ENCODE measurements around the gene KLF18. TPM values are rescaled to one million over a fixed set of nuclear protein-coding genes. Genes with fewer than 3 reads are reported as not detected.

Gene KLF18
- total RNA-seq, 1 experiment from 2014 or later = 0.09 TPM

DNA sequence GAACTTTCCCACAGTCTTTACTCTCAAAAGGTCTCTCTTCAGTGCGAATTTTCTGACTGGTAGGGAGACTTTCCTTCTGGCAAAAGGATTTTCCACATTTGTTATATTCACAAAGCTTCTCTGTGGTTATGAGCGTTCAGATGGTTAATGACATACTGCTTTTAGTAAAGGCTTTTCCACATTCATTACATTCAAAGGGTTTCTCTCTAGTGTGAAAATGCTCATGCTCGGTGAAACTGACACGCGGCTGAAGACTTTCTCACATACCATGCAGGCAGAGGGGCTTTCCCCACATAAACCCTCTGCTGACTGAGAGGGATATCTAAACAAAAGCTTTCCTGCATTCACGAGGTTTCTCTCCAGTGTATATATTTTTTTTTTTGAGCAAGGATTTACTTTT lies 9.9 kb upstream of the KLF18 start:
- CTCF ChIA-PET = interaction anchor here (1.2 kb wide), 1 partner anchor 17 kb away, joined by 4 read pairs; no protein-coding TSS in a partner anchor
- no peak for ATAC-seq
- Mint-ChIP-seq H3K27me3 (ENCODE audit: low read depth) (peaks cover 10% of the 10 kb centered on the region; the same call in 1 of the 2 replicates), H3K27ac (no peak overlapping the region), H3K4me3 (no peak overlapping the region), H3K36me3 (no peaks in the 10 kb centered on the region), H3K9me3 (no peaks in the 10 kb centered on the region), H3K4me1 (peaks cover 18% of the 10 kb centered on the region)
- DNase-seq (ENCODE audit: low spot score) = no peak
- POLR2A ChIA-PET = no interaction called here
- TF ChIP-seq ZBTB21 (CRISPR knock-in tag; IDR thresholded peaks at IDR 0.05; ENCODE audit: borderline replicate concordance) = no peak
- no peak for TF ChIP-seq ETV6 (CRISPR knock-in tag; IDR thresholded peaks at IDR 0.05)
- no peak for TF ChIP-seq CBFB (CRISPR knock-in tag; IDR thresholded peaks at IDR 0.05; ENCODE audit: low read depth)
- TF ChIP-seq, protein P1, sequence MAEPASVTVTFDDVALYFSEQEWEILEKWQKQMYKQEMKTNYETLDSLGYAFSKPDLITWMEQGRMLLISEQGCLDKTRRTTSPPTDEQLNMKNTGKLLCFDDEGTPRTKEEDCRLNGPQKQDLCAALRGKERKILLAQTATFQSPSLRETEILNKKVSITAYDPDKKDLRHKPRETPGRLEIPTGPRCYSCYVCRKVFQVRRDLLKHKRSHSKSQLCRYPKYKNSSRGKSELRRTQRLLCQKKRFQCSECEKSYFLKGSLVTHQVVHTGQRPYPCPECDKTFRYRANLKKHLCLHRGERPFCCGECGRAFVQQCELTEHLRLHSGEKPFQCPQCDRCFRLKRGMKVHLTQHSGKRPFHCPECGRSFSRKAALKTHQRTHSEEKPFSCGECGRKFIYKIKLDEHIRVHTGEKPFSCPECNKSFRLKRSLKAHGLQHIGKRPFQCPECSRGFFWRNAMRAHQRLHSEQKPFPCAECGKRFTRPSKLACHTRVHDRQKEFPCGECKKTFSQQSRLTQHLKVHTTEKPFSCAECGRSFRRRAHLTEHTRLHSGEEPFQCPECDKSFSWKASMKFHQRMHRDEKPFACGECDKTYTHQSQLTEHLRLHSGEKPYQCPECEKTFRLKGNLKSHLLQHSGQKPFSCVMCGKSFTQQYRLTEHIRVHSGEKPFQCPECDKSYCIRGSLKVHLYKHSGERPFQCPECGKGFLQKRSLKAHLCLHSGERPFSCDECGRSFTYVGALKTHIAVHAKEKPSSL (CRISPR knock-in tag; conservative IDR thresholded peaks at IDR 0.05) = no peak
- TF ChIP-seq, protein P2, sequence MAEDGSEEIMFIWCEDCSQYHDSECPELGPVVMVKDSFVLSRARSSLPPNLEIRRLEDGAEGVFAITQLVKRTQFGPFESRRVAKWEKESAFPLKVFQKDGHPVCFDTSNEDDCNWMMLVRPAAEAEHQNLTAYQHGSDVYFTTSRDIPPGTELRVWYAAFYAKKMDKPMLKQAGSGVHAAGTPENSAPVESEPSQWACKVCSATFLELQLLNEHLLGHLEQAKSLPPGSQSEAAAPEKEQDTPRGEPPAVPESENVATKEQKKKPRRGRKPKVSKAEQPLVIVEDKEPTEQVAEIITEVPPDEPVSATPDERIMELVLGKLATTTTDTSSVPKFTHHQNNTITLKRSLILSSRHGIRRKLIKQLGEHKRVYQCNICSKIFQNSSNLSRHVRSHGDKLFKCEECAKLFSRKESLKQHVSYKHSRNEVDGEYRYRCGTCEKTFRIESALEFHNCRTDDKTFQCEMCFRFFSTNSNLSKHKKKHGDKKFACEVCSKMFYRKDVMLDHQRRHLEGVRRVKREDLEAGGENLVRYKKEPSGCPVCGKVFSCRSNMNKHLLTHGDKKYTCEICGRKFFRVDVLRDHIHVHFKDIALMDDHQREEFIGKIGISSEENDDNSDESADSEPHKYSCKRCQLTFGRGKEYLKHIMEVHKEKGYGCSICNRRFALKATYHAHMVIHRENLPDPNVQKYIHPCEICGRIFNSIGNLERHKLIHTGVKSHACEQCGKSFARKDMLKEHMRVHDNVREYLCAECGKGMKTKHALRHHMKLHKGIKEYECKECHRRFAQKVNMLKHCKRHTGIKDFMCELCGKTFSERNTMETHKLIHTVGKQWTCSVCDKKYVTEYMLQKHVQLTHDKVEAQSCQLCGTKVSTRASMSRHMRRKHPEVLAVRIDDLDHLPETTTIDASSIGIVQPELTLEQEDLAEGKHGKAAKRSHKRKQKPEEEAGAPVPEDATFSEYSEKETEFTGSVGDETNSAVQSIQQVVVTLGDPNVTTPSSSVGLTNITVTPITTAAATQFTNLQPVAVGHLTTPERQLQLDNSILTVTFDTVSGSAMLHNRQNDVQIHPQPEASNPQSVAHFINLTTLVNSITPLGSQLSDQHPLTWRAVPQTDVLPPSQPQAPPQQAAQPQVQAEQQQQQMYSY (CRISPR knock-in tag; IDR thresholded peaks at IDR 0.05) = no peak
- no peak for TF ChIP-seq NR2C2 (CRISPR knock-in tag; IDR thresholded peaks at IDR 0.05)
- TF ChIP-seq, protein P3, sequence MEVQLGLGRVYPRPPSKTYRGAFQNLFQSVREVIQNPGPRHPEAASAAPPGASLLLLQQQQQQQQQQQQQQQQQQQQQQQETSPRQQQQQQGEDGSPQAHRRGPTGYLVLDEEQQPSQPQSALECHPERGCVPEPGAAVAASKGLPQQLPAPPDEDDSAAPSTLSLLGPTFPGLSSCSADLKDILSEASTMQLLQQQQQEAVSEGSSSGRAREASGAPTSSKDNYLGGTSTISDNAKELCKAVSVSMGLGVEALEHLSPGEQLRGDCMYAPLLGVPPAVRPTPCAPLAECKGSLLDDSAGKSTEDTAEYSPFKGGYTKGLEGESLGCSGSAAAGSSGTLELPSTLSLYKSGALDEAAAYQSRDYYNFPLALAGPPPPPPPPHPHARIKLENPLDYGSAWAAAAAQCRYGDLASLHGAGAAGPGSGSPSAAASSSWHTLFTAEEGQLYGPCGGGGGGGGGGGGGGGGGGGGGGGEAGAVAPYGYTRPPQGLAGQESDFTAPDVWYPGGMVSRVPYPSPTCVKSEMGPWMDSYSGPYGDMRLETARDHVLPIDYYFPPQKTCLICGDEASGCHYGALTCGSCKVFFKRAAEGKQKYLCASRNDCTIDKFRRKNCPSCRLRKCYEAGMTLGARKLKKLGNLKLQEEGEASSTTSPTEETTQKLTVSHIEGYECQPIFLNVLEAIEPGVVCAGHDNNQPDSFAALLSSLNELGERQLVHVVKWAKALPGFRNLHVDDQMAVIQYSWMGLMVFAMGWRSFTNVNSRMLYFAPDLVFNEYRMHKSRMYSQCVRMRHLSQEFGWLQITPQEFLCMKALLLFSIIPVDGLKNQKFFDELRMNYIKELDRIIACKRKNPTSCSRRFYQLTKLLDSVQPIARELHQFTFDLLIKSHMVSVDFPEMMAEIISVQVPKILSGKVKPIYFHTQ (CRISPR knock-in tag; IDR thresholded peaks at IDR 0.05) = no peak
- TF ChIP-seq, protein P4, sequence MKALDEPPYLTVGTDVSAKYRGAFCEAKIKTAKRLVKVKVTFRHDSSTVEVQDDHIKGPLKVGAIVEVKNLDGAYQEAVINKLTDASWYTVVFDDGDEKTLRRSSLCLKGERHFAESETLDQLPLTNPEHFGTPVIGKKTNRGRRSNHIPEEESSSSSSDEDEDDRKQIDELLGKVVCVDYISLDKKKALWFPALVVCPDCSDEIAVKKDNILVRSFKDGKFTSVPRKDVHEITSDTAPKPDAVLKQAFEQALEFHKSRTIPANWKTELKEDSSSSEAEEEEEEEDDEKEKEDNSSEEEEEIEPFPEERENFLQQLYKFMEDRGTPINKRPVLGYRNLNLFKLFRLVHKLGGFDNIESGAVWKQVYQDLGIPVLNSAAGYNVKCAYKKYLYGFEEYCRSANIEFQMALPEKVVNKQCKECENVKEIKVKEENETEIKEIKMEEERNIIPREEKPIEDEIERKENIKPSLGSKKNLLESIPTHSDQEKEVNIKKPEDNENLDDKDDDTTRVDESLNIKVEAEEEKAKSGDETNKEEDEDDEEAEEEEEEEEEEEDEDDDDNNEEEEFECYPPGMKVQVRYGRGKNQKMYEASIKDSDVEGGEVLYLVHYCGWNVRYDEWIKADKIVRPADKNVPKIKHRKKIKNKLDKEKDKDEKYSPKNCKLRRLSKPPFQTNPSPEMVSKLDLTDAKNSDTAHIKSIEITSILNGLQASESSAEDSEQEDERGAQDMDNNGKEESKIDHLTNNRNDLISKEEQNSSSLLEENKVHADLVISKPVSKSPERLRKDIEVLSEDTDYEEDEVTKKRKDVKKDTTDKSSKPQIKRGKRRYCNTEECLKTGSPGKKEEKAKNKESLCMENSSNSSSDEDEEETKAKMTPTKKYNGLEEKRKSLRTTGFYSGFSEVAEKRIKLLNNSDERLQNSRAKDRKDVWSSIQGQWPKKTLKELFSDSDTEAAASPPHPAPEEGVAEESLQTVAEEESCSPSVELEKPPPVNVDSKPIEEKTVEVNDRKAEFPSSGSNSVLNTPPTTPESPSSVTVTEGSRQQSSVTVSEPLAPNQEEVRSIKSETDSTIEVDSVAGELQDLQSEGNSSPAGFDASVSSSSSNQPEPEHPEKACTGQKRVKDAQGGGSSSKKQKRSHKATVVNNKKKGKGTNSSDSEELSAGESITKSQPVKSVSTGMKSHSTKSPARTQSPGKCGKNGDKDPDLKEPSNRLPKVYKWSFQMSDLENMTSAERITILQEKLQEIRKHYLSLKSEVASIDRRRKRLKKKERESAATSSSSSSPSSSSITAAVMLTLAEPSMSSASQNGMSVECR (CRISPR knock-in tag; IDR thresholded peaks at IDR 0.05; ENCODE audit: borderline replicate concordance) = no peak
- no peak for TF ChIP-seq ZNF396 (CRISPR knock-in tag; IDR thresholded peaks at IDR 0.05; ENCODE audit: borderline replicate concordance)
- no peak for TF ChIP-seq JUN (CRISPR knock-in tag; IDR thresholded peaks at IDR 0.05)
- TF ChIP-seq, protein P5, sequence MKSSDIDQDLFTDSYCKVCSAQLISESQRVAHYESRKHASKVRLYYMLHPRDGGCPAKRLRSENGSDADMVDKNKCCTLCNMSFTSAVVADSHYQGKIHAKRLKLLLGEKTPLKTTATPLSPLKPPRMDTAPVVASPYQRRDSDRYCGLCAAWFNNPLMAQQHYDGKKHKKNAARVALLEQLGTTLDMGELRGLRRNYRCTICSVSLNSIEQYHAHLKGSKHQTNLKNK (CRISPR knock-in tag; IDR thresholded peaks at IDR 0.05) = no peak
- TF ChIP-seq, protein P6, sequence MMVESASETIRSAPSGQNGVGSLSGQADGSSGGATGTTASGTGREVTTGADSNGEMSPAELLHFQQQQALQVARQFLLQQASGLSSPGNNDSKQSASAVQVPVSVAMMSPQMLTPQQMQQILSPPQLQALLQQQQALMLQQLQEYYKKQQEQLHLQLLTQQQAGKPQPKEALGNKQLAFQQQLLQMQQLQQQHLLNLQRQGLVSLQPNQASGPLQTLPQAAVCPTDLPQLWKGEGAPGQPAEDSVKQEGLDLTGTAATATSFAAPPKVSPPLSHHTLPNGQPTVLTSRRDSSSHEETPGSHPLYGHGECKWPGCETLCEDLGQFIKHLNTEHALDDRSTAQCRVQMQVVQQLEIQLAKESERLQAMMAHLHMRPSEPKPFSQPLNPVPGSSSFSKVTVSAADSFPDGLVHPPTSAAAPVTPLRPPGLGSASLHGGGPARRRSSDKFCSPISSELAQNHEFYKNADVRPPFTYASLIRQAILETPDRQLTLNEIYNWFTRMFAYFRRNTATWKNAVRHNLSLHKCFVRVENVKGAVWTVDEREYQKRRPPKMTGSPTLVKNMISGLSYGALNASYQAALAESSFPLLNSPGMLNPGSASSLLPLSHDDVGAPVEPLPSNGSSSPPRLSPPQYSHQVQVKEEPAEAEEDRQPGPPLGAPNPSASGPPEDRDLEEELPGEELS (CRISPR knock-in tag; IDR thresholded peaks at IDR 0.05) = no peak
- TF ChIP-seq ATF1 (CRISPR knock-in tag; IDR thresholded peaks at IDR 0.05) = no peak
- no peak for TF ChIP-seq NFE2L1 (CRISPR knock-in tag; IDR thresholded peaks at IDR 0.05)
- TF ChIP-seq, protein P7, sequence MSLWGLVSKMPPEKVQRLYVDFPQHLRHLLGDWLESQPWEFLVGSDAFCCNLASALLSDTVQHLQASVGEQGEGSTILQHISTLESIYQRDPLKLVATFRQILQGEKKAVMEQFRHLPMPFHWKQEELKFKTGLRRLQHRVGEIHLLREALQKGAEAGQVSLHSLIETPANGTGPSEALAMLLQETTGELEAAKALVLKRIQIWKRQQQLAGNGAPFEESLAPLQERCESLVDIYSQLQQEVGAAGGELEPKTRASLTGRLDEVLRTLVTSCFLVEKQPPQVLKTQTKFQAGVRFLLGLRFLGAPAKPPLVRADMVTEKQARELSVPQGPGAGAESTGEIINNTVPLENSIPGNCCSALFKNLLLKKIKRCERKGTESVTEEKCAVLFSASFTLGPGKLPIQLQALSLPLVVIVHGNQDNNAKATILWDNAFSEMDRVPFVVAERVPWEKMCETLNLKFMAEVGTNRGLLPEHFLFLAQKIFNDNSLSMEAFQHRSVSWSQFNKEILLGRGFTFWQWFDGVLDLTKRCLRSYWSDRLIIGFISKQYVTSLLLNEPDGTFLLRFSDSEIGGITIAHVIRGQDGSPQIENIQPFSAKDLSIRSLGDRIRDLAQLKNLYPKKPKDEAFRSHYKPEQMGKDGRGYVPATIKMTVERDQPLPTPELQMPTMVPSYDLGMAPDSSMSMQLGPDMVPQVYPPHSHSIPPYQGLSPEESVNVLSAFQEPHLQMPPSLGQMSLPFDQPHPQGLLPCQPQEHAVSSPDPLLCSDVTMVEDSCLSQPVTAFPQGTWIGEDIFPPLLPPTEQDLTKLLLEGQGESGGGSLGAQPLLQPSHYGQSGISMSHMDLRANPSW (CRISPR knock-in tag; conservative IDR thresholded peaks at IDR 0.05; ENCODE audit: low read depth) = no peak
- TF ChIP-seq, protein P8, sequence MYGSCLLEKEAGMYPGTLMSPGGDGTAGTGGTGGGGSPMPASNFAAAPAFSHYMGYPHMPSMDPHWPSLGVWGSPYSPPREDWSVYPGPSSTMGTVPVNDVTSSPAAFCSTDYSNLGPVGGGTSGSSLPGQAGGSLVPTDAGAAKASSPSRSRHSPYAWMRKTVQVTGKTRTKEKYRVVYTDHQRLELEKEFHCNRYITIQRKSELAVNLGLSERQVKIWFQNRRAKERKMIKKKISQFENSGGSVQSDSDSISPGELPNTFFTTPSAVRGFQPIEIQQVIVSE (CRISPR knock-in tag; IDR thresholded peaks at IDR 0.05; ENCODE audit: borderline replicate concordance) = no peak
- no peak for TF ChIP-seq ZNF138 (CRISPR knock-in tag; conservative IDR thresholded peaks at IDR 0.05)

Data from WTC11 (cell line).